RPMI8226 (cell line): ENCODE measurements around the gene PAK3.

Experiments
- DNase-seq: peaks from one replicate; pipeline ENCODE4 v3.0.0-alpha.2; 2015

Gene PAK3

GRCh38 chrX:111095974-111096895 is at the start of gene PAK3:
Gene PAK3, plus strand, starts transcription at chrX:111096191. Its CDS starts 26,913 bp downstream, at chrX:111123104.
- no peak for DNase-seq

GRCh38 chrX:111047575-111047974 is 48.4 kb upstream of the PAK3 start:
- DNase-seq: no peak

GRCh38 chrX:111052478-111052877 is 43.5 kb upstream of the PAK3 start:
- DNase-seq: no peak

- no peak for DNase-seq
These were observed 24.3 kb upstream of the PAK3 start for GRCh38 chrX:111071542-111072277.

- no peak for DNase-seq
These were observed 12.9 kb upstream of the PAK3 start for GRCh38 chrX:111083081-111083480.

GRCh38 chrX:111086591-111087006 is 9.4 kb upstream of the PAK3 start:
- no peak for DNase-seq

- no peak for DNase-seq
These were observed 7.4 kb upstream of the PAK3 start for GRCh38 chrX:111088628-111089027.

GRCh38 chrX:111090458-111090857 is 5.5 kb upstream of the PAK3 start:
- DNase-seq: no peak

GRCh38 chrX:111098874-111099273 is 2.9 kb downstream of the PAK3 start:
- DNase-seq: peak; percentile 56

- DNase-seq: peak; percentile 47
These were observed 4.2 kb downstream of the PAK3 start for GRCh38 chrX:111100191-111100590.

GRCh38 chrX:111101580-111101979 is 5.6 kb downstream of the PAK3 start:
- no peak for DNase-seq

GRCh38 chrX:111102636-111103035 is 6.6 kb downstream of the PAK3 start:
- no peak for DNase-seq

- DNase-seq: no peak
These were observed 7.3 kb downstream of the PAK3 start for GRCh38 chrX:111103246-111103645.

- DNase-seq: no peak
These were observed 14.2 kb downstream of the PAK3 start for GRCh38 chrX:111110098-111110775.

- DNase-seq: no peak
These were observed 18.8 kb downstream of the PAK3 start for GRCh38 chrX:111114806-111115205.

GRCh38 chrX:111116666-111117065 is 20.7 kb downstream of the PAK3 start:
- no peak for DNase-seq

- DNase-seq: no peak
These were observed 23.4 kb downstream of the PAK3 start for GRCh38 chrX:111119341-111119740.

- DNase-seq: no peak
These were observed 27.1 kb downstream of the PAK3 start for GRCh38 chrX:111123125-111123524.

- DNase-seq: no peak
These were observed 27.7 kb downstream of the PAK3 start for GRCh38 chrX:111123606-111124179.

GRCh38 chrX:111124418-111124817 is 28.4 kb downstream of the PAK3 start:
- DNase-seq: peak; percentile 18

GRCh38 chrX:111127038-111127437 is 31.0 kb downstream of the PAK3 start:
- no peak for DNase-seq

GRCh38 chrX:111129921-111130320 is 33.9 kb downstream of the PAK3 start:
- DNase-seq: no peak

GRCh38 chrX:111131572-111131971 is 35.6 kb downstream of the PAK3 start:
- DNase-seq: no peak
